Activated T-cell treated with anti-CD3 and anti-CD28 coated beads, Interleukin-2, amount 50 U/mL, for 24 hours (primary cell): ENCODE results near the gene PKNOX1.
"Not testable (repeated sequence)": the region's sequence is repeated elsewhere in the genome, so short reads cannot be mapped to it uniquely, and the experiment has no call there.

ENCODE experiments used
- DNase-seq: peaks from one replicate; pipeline ENCODE4 v3.0.0-alpha.2; 2020
- H3K27ac Mint-ChIP-seq: 2 replicates; pipeline ENCODE4 v1.8.0; 2020; ENCODE audit warnings: mild to moderate bottlenecking, mixed read lengths
- H3K27me3 Mint-ChIP-seq: 2 replicates; pipeline ENCODE4 v1.8.0; 2020; ENCODE audit warnings: mixed read lengths
- H3K36me3 Mint-ChIP-seq: 2 replicates; pipeline ENCODE4 v1.8.0; 2020; ENCODE audit warnings: low read depth, mixed read lengths
- H3K4me1 Mint-ChIP-seq: 2 replicates; pipeline ENCODE4 v1.8.0; 2020; ENCODE audit warnings: low read depth, mixed read lengths
- H3K4me3 Mint-ChIP-seq: 2 replicates; pipeline ENCODE4 v1.8.0; 2020; ENCODE audit warnings: mild to moderate bottlenecking, moderate library complexity, mixed read lengths
- H3K9me3 Mint-ChIP-seq: 2 replicates; pipeline ENCODE4 v1.8.0; 2020; ENCODE audit warnings: mixed read lengths

Gene PKNOX1

DNA sequence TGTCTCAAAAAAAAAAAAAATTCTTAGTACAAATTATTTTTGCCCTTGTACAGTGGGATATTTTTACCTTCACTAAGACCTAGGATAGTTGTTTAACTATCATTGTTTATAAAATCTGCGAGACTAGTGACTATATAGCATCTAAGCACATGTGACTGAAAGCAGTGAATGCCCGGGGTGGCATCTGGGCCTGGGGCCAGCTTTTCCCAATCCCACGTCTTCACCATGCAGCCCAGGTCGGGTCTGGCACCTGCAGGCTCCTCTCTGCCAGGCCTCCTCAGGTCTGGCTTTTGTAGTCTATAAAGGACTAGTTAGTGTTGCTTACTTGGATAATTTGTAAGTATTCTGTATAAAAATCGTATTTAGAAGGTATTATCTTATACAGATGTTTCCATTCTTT, 60.5 kb downstream of the PKNOX1 start:
- Mint-ChIP-seq H3K36me3 (peaks cover 42% of the 10 kb centered on the region), H3K27me3 (no peaks in the 10 kb centered on the region), H3K9me3 (no peaks in the 10 kb centered on the region), H3K4me3 (no peak overlapping the region), H3K4me1 (no peaks in the 10 kb centered on the region), H3K27ac (no peak overlapping the region)
- DNase-seq: no peak

DNA sequence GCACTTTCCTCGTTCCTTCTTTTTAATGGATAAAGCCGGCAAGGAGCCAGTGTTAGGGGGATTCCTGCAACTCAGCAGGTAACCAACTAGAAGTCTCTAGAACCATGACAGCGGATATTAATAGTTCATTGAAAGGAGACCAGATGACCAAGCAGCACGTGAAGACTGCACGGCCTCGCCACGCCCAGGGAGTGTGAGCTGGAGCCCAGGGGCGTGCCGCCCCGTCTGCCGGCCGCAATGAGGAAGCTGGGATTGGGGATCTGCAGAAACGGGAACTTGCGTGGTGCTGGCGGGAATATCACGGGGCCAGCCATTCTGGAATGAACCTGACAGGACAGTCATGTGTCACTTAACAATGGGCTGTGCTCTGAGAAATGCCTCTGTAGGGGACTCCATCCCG, 62.5 kb downstream of the PKNOX1 start:
- H3K4me3 Mint-ChIP-seq, H3K27ac Mint-ChIP-seq, H3K27me3 Mint-ChIP-seq, H3K4me1 Mint-ChIP-seq, DNase-seq, H3K9me3 Mint-ChIP-seq: not testable (repeated sequence)
- peaks cover 22% of the 10 kb centered on the region for H3K36me3 Mint-ChIP-seq

GRCh38 chr21:43037918-43038658, 63.7 kb downstream of the PKNOX1 start:
- not testable (repeated sequence) for H3K4me1 Mint-ChIP-seq, H3K27me3 Mint-ChIP-seq, H3K9me3 Mint-ChIP-seq, H3K27ac Mint-ChIP-seq, DNase-seq, H3K4me3 Mint-ChIP-seq
- peaks cover 11% of the 10 kb centered on the region for H3K36me3 Mint-ChIP-seq

- DNase-seq, H3K4me3 Mint-ChIP-seq, H3K36me3 Mint-ChIP-seq, H3K27me3 Mint-ChIP-seq, H3K4me1 Mint-ChIP-seq, H3K9me3 Mint-ChIP-seq, H3K27ac Mint-ChIP-seq: not testable (repeated sequence)
Measured at GRCh38 chr21:43038659-43039044, 64.3 kb downstream of the PKNOX1 start.

- H3K27me3 Mint-ChIP-seq, H3K4me1 Mint-ChIP-seq, H3K4me3 Mint-ChIP-seq, H3K36me3 Mint-ChIP-seq, DNase-seq, H3K9me3 Mint-ChIP-seq, H3K27ac Mint-ChIP-seq: not testable (repeated sequence)
Measured at GRCh38 chr21:43042169-43042568, 67.8 kb downstream of the PKNOX1 start.

DNA sequence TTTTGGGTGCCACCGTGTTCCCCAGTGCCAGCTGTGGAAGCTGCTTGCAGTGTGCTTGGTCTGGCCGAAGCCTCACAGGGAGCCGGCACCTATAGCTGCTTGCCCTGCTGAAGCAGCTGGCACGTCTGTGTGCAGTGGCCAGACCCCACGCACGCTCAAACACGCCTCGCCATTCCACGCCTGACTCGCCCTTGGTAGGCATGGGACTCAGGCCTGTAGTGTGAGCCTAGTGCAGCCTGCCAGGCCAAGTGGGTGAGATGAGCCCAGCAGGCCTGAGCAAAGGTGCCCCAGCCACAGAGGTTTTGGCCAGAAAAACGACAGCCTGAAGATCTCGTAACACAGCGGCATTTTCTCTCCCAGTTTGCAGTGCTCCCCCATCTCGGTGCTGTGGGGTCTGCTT, 68.9 kb downstream of the PKNOX1 start:
- not testable (repeated sequence) for H3K4me3 Mint-ChIP-seq, H3K27me3 Mint-ChIP-seq, H3K4me1 Mint-ChIP-seq, H3K9me3 Mint-ChIP-seq, H3K36me3 Mint-ChIP-seq, H3K27ac Mint-ChIP-seq, DNase-seq

GRCh38 chr21:43044547-43044946, 70.2 kb downstream of the PKNOX1 start:
- H3K4me1 Mint-ChIP-seq, H3K36me3 Mint-ChIP-seq, H3K27ac Mint-ChIP-seq, H3K9me3 Mint-ChIP-seq, DNase-seq, H3K4me3 Mint-ChIP-seq, H3K27me3 Mint-ChIP-seq: not testable (repeated sequence)

- peak overlapping the region; percentile 69 for H3K27ac Mint-ChIP-seq
- not testable (repeated sequence) for H3K27me3 Mint-ChIP-seq, DNase-seq, H3K4me3 Mint-ChIP-seq, H3K4me1 Mint-ChIP-seq, H3K36me3 Mint-ChIP-seq, H3K9me3 Mint-ChIP-seq
Measured at GRCh38 chr21:43045165-43045875, 71.0 kb downstream of the PKNOX1 start.

DNA sequence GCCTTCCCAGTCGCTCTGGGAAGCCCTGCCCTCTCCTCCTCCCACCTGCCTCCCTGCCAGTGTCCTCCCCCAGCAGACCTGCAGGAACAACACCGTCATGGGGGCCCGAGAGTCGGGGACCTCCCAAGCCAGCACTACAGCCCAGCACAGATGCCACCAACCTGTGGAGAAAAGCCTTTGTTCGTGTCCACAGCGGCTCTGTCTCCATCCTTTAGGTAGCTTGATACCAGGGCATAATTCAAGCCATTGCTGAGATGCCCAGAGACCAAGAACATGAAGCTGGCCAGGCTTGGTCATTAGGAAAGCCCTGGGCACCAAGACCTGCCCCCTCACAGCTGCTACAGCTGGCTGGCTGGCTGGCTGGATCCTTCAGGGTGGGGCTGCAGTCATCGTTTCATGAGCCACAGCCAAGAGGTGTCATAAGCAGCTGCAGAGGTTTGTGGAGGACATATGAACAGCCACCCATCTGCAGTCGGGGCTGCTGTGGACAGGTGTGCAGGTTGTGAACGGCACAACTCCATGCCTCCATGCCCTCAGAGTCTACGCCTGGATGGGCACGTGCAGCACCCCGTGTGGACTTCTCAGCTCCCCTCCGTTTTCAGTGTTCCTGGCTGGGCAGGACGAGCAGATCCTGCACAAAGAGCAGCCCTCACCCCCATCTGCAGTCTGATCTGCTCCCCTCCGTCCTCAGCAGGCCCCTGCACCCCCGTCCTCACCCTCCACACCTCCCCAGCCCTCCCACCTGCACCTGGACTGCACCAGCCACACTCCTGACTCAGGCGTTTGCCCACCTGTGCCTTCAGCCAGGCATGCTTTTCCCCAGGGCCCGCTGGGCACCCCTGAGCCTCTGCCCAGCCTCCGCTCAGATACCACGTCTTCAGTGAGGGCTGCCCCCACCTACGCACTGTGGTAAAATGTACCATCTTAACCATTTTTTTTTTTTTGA, 71.8 kb downstream of the PKNOX1 start:
- H3K36me3 Mint-ChIP-seq: not testable (repeated sequence)

DNA sequence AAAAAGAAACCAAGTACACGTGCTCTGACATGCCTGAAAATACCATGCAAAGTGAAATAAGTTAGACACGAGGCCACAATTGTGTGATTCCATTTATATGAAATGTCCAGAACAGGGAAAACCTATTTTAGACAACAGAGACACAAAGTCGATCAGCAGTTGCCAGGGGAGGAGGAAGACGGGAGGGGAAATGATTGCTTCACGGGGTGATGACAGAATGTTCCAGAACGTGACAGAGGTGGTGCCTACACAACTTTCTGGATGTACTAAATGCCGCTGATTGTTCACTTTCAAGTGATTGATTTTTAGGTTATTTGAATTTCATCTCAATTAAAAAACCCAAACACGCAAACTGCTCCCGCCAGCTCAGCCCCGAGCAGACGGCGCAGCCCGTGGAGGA, 78.8 kb downstream of the PKNOX1 start:
- not testable (repeated sequence) for H3K27me3 Mint-ChIP-seq, H3K36me3 Mint-ChIP-seq, DNase-seq, H3K27ac Mint-ChIP-seq, H3K4me3 Mint-ChIP-seq, H3K9me3 Mint-ChIP-seq, H3K4me1 Mint-ChIP-seq

More for the DNA sequence above, 71.8 kb downstream of the PKNOX1 start:
- peak; percentile 37 for DNase-seq
- not testable (repeated sequence) for H3K4me3 Mint-ChIP-seq, H3K27me3 Mint-ChIP-seq, H3K27ac Mint-ChIP-seq, H3K9me3 Mint-ChIP-seq, H3K4me1 Mint-ChIP-seq

DNA sequence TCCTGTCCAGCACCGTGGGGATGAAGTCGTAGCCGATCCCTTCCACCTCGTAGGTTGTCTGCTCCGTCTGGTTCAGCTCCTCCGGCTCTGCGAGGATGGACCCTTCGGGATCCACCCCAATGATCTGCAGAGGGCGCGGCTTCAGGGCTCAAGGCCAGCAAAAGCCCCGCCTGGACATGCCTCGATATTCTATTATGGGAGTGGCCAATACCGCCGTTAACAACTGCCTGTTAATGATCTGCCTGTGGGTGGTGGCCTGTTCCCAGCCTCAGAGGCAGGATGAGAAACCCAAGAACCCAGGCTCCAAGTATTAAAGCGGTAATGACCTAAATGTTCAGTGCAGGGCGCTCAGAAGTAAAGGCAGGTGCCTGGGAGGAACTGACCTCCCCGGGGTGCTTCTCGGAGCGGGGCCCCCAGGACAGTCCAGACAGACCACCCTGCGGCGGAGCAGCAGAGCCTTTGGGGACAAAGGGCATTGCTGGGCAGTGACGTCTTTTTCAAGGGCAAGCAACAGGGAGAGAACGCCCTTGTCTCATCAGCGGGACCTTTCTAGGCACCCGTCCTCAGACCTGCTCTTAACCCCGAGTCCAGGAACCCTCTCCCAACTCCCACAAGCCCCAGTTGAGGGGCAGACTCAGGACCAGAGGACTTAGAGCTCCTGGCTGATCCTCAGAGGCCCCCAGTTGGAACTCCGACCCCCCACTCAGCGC, 88.7 kb downstream of the PKNOX1 start:
- H3K4me1 Mint-ChIP-seq, H3K27me3 Mint-ChIP-seq, H3K9me3 Mint-ChIP-seq, H3K4me3 Mint-ChIP-seq, H3K27ac Mint-ChIP-seq, H3K36me3 Mint-ChIP-seq, DNase-seq: not testable (repeated sequence)

GRCh38 chr21:43064265-43064917, 90.0 kb downstream of the PKNOX1 start:
- DNase-seq, H3K9me3 Mint-ChIP-seq, H3K4me3 Mint-ChIP-seq, H3K27ac Mint-ChIP-seq, H3K4me1 Mint-ChIP-seq, H3K36me3 Mint-ChIP-seq, H3K27me3 Mint-ChIP-seq: not testable (repeated sequence)

DNA sequence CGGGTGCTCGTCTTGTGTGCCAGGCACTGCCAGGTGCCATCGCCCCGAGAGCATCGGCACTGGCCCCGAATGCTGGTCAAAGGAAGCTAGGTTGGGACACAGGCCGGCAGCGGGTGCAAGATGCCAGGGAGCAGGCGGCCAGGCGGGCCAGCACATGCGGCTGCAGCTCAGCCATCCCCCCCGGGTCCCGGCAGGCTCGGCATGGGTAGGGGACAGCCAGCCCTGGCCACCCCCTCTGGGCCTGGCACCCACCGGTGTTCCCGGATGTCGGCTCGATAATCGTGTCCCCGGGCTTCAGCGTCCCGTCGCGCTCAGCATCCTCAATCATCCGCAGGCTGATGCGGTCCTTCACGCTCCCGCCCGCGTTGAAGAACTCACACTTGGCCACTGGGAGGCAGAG, 91.6 kb downstream of the PKNOX1 start:
- H3K4me1 Mint-ChIP-seq, H3K27ac Mint-ChIP-seq: not testable (repeated sequence)

DNA sequence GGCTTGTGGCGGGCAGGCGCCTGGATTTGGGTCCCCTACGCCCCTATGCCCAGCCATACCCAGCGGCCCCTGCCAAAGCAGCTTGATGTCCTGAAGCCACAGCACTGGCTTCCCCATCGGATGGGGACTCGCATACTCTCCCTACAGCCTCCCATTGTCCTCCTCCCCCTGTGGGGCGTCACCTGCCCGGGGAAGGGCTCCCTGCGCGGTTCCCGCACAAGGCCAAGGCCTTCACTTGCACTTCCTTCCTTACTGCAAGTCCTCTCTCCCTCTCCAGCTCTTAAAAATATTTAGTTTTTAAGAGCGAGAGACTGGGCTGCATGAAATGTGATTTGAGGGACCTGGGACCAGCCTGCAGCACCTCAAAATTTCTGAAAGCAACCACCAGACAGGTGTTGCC, 92.3 kb downstream of the PKNOX1 start:
- DNase-seq, H3K9me3 Mint-ChIP-seq, H3K27me3 Mint-ChIP-seq, H3K4me3 Mint-ChIP-seq, H3K27ac Mint-ChIP-seq, H3K4me1 Mint-ChIP-seq, H3K36me3 Mint-ChIP-seq: not testable (repeated sequence)

More for the DNA sequence above, 91.6 kb downstream of the PKNOX1 start:
- H3K36me3 Mint-ChIP-seq, H3K9me3 Mint-ChIP-seq, H3K27me3 Mint-ChIP-seq, DNase-seq, H3K4me3 Mint-ChIP-seq: not testable (repeated sequence)
